HG03520 (cell line): ENCODE results near the gene MYDGF.

Source experiments
- ATAC-seq: cut with Tn5 transposase; IDR thresholded peaks from one replicate; pipeline ENCODE4 v1.9.1; 2021; ENCODE audit warnings: mild to moderate bottlenecking, moderate library complexity; ENCODE audit not compliant: unreplicated experiment

Gene MYDGF

GRCh38 chr19:4678881-4679790 lies 9.0 kb upstream of the MYDGF start:
- ATAC-seq = no peak

DNA sequence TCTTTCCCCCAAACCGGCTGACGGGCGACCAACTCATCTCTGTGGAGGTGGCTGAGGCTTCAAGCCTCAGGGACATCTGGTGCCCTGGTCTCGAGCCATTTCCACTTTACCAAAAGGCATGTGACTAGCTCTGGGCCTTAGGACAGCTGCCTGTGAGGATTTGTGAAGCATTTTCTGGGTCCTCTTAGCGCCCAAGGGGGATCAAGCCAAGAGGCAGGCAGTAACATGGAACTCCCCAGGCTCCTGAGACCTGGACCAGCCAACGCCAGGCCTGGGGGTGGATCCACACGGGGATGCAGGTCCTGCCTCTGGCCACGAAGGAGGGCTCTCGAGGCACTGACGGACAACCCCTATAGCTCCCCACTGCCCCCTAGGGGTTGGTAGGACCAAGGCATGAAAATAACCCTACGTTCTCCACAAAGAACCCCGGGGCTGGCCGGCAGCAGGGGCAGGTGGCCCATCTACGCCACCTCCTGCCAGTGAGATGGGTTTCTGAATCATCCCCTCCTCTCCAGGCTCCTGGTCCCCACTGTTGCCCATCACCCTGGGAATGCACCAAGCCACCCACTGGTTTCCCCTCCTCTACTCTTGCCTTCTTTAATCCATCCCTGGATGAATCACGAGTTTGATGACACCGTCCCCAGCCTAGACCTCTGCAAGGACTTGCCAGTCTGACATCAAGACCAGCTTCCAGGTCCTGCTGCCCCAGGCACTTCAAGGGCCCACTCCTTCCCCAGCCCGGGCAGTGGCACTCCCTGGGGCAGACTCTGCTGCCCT lies 7.0 kb upstream of the MYDGF start:
- ATAC-seq = no peak

DNA sequence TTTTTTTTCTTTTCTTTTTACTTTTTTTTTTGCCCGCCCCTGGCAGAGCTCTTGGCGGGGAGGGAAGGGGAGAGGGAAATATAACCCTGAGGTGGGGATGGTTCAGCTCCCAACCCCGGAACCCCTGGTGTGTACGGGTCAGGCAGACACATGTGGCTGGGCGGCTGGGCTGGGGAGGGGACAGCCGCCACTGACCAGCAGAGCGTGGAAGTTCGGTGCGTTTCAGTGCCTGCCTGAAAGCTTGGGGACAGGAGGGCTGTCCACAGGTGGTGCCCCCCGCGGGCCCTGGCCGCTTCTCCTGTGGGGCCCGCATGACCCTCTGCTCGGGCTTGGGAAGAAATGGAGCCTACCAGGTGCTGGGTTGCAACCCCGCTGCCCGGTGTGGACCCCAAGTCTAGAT lies 5.2 kb upstream of the MYDGF start:
- no peak for ATAC-seq

DNA sequence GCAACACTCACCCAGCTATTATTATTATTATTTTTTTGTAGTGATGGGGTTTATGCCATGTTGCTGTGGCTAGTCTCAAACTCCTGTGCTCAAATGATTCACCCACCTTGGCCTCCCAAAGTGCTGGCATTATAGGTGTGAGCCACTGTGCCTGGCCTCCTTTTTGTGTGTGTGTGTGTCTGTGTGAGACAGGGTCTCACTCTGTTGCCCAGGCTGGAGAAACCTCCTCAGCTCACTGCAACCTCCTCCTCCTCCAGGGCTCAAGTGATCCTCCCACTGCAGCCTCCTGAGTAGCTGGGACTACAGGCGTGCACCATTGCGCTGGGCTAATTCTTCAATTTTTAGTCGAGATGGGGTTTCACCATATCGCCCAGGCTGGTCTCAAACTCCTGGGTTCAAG lies 3.6 kb upstream of the MYDGF start:
- no peak for ATAC-seq

DNA sequence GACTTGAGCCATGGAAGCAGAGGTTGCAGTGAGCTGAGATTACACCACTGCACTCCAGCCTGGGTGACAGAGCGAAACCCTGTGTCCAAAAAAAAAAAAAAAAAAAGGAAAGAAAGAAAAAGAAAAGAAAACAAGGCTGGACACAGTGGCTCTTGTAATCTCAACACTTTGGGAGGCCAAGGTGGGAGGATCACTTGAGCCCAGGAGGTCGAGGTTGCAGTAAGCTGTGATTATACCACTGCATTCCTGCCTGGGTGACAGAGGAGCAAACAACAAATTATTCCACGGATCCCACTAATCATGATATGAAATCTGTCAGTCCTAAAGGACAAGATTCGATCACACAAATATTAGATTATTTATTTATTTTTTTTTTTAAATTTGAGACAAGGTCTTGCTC lies 3.1 kb upstream of the MYDGF start:
- no peak for ATAC-seq

DNA sequence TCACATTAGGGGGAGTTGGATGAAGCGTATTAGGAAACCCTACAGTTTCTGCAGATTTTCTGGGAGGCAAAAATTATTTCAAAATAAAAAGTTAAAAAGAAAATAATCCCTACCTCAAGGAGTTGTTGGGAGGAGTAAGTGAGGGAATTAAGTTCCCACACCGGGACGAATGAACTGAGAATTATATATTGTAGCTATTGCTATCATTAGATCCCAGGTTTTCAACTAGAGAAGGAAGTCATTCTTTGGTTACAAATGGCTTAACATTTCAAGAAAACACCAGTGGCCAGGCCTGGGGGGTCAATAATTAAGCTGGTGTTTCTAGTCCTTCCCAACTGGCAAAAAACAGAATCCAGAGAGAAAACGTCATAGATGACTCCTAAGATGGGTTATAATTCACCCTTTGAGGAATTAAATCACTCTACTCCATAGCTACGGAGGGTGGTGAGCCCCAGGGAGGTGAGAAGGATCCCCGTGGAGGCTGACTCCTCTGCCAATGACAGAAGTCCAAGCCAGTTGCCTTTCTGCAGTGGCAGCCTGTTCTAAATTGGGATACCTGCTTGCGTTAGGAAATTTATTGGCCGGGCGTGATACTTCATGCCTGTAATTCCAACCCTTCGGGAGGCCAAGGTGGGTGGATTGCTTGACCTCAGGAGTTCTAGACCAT lies 1.2 kb upstream of the MYDGF start:
- no peak for ATAC-seq

DNA sequence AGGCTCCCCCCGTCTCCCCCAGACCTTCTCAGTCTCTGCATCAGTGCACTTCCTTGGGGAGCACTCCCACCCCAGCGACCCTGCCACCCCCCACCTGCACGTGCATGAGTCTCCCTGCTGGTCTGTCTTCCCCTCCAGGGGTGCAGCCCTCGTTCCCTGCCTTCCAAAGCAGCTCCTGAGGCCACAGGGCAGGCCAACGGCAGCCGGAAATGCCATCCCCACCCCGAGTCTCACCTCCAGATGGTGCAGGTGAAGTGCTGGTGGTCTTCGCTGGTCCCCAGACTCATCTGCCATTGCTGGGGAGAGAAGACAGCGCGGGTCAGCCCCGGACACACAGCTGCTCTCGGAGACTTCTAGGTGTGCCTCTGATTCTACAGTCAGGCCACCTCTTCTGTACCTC lies 5.5 kb downstream of the MYDGF start:
- ATAC-seq = no peak

GRCh38 chr19:4662812-4663211 lies 7.3 kb downstream of the MYDGF start:
- ATAC-seq = no peak

DNA sequence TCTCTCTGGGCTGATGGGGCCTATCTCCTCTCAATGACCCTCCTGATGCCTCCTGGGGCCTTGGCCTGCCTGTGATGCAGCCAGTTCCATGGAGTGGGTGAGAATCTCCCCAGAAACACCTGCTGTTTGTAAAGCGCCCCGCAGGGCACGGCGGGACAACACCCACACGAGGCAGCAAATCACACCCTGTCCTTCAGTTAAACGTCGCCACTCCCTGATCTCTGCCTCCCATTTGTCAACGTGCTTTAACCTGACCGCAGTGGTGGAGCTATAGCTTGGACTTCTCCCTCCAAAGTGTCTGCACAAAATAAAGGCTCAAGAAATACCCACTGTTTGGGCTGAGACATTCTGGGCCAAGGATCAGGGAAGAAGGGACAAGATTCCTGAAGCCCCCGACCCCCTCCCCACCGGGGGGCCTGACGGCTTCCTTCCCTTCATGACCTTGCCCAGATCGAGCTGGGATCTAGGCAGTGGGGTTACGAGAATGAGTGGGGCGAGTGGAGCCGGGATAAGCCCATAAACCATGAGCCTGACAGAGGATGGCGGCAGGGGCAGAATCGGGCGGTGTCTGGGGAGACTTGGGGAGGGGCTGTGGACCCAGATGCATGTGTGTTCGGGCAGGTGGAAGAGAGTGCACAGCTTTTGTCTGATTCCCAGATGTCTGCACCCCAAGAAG lies 8.0 kb downstream of the MYDGF start:
- no peak for ATAC-seq

- no peak for ATAC-seq
Measured at GRCh38 chr19:4660993-4661392, 9.1 kb downstream of the MYDGF start.

DNA sequence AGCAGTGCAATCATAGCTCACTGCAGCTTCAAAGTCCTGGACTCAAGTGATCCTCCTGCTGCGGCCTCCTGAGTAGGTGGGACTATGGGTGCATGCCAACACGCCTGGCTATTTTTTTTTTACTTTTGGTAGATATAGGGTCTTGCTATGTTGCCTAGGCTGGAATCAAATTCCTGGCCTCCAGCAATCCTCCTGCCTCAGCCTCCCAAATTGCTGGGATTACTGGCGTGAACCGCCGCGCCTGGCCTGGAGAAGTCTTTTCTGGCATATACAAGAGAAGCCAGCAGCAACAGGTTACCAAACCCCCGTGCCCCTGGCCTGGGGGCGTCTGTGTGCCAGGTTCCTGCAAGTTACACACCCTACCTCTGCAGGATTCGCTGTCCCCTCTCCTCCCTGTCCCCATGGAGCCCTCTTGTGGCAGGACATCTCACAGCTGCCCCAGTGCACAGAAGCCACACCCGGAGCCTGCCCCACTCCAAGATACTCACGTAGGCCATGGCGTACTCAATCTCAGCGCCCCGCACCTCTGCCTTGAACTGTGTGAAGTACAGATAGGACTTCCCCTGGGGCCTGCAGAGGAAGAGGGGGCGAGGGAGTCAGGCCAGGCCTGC lies 9.9 kb downstream of the MYDGF start:
- ATAC-seq = no peak

GRCh38 chr19:4657835-4658234 lies 12.3 kb downstream of the MYDGF start:
- ATAC-seq = no peak

DNA sequence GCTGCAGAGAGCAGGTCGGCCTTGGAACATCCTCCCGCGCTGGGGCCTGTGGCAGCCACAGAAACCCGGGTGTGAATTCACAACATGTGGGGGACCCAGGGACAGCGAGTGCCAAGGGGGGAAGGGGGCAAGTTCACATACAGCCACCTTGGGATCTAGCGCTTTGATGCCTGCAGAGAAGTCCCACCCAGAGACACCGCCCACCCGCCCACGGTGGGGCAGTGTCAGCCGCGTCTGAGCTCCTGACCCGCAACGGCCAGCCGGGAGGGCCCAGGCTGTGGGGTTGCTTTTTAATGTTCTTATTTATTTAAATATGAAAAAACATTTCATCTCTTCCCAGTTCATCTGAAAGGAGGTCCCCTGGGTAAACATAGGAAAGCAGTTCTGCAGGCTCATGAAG lies 12.9 kb downstream of the MYDGF start:
- no peak for ATAC-seq

- ATAC-seq = no peak
Measured at GRCh38 chr19:4656102-4656501, 14.0 kb downstream of the MYDGF start.

DNA sequence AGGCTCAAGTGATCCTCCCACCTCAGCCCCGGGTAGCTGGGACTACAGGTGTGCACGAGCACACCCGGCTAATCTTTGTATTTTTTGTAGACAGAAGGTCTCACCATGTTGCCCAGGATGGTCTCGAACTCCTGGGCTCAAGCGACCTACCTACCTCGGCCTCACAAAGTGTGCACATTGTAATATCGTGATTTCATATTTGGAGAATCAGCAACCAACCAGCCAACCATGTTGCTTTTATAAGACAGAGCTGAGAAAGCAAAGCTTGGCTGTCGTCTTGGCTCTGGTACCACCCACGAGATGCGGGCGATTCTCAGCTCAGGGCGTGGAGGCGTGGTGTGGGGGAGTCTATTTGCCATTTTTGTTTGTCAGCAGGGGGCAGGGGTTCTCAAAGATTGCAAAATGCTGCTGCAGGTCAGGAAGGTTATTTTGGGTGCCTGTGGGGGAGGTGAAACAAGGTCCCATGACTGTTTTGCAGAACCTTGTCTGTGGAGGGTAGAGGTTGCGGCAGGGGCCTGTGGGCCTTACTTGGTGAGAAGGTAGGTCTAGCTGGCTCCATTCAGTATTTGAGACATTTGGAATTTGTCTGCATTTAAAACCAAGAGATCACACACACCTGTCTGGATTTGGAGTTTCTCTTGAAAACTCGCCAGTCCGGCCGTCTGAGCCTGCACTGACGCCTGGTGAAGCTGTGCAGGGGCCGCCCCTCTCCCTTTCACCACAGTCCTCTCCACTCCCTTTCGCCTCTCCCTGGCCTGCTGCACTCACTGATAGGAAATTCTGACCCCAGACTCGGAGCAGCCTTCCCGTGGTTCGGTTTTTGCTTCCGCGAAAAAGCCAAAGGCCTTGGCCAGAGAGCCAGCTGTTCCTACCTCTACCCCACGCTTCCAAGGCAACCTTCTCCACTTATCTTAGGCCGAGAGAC lies 15.4 kb downstream of the MYDGF start:
- ATAC-seq = no peak

DNA sequence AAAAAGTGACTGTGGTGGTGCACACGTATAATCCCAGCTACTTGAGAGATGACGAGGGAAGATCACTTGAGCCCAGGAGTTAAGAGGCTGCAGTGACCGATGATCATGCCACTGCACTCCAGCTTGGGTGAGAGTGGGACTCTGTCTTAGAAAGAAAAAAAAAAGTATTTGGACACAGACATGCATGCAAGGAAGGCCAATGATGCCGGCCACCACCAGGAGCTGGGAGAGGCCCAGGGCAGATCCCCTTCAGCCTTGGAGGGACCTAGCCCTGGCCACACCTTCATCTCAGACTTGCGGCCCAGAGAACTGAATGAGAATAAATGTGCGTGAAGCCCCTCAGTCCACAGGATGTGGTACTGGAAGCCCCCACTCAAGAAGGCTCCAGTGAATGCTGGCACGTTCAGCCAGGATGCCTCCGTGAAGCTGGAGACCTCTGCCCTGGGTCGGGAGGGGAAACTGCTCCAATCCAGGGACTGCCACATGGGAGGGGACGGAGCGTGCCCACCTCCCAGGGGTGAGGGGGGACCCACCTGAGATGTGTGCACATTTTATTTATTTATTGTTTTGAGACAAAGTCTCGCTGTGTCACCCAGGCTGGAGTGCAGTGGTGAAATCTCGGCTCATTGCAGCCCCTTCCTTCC lies 16.2 kb downstream of the MYDGF start:
- ATAC-seq = no peak

GRCh38 chr19:4652075-4652474 lies 18.1 kb downstream of the MYDGF start:
- no peak for ATAC-seq

DNA sequence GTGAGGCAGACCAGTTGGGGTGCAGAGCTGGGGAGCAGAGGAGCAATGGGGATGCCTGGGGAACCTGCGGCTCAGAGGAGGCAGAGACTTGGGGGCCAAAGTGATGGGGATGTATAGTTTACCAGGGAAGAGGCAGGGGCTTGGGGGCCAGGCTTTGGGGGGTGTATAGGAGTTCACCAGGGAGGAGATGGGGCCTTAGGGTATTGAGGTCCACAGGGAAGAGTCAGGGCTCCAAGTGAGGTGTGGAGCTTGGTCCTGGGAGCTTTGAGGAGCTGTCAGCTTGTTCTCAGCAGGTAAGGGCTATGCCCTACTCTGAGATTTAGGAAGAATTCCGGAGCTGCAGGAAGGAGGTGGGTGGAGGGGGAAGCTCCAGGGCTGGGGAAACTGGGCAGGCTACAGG lies 20.0 kb downstream of the MYDGF start:
- ATAC-seq = no peak

GRCh38 chr19:4649392-4650047 lies 20.6 kb downstream of the MYDGF start:
- ATAC-seq = no peak
